GM12878 (cell line): ENCODE measurements around the gene GNAO1. TPM values are rescaled to one million over a fixed set of nuclear protein-coding genes. Genes with fewer than 3 reads are reported as not detected.

Experiments
- ATAC-seq: fragments of 200-7000 bp; cut with Tn5 transposase; 3 replicates; pipeline ENCODE4 v1.9.1; 2020; ENCODE audit warnings: mild to moderate bottlenecking, moderate library complexity
- BruUV-seq: library from RNA; stranded (reverse); fragments of 400-500 nt; replicated peaks from 2 replicates; lab custom pipeline; 2021; lab: Mats Ljungman, UMichigan
- CTCF ChIA-PET: fragments of 300-600 bp; sonication (Branson Sonifier 250); formaldehyde crosslinking; extraction: SDS; loops from one replicate; lab custom pipeline; 2021; ENCODE audit warnings: inconsistent platforms; lab: Yijun Ruan, JAX
- POLR2A ChIA-PET: fragments of 350-600 bp; formaldehyde crosslinking; extraction: SDS; loops from one replicate; lab custom pipeline; 2021; ENCODE audit warnings: inconsistent platforms; lab: Charles Lee
- RAD21 ChIA-PET: fragments of 300-600 bp; sonication (Branson Sonifier 250); formaldehyde crosslinking; loops from one replicate; lab custom pipeline; 2023; ENCODE audit warnings: antibody characterized with exemption; ENCODE audit not compliant: unreplicated experiment; lab: Charles Lee
- SMC1A ChIA-PET: fragments of 300-600 bp; sonication (Branson Sonifier 250); formaldehyde crosslinking; loops from one replicate; lab custom pipeline; 2023; ENCODE audit not compliant: unreplicated experiment, uncharacterized antibody; lab: Charles Lee
- DNase-seq: peaks from one replicate; pipeline ENCODE4 v3.0.0-alpha.2; 2011; ENCODE audit warnings: low read depth, low spot score
- FAIRE-seq: peaks from 3 replicates; lab custom pipeline; 2011; peaks lifted over from hg19 to GRCh38; lab: Jason Lieb, UNC
- H2AFZ ChIP-seq: 2 replicates; pipeline ENCODE4 v1.6.0; 2011; ENCODE audit warnings: low read depth, low read length, control low read depth; ENCODE audit not compliant: control insufficient read depth
- H3K27ac ChIP-seq: 2 replicates; pipeline ENCODE4 v1.5.1; 2011; ENCODE audit warnings: control low read depth; ENCODE audit not compliant: control insufficient read depth, insufficient read depth
- H3K27me3 ChIP-seq, 2 experiments: replicated peaks in 1 of 2; 2 replicates each; pipeline versions ENCODE4 v1.6.0 to v1.6.1; 2011; ENCODE audit warnings: low read length in 1 of 2; ENCODE audit not compliant: control insufficient read depth in 2 of 2, insufficient read depth in 2 of 2
- H3K36me3 ChIP-seq, 2 experiments: 2 replicates each; pipeline ENCODE4 v1.5.1; 2011; ENCODE audit warnings: low read length in 1 of 2; ENCODE audit not compliant: control insufficient read depth in 2 of 2, insufficient read depth in 2 of 2
- H3K4me1 ChIP-seq: 2 replicates; pipeline ENCODE4 v1.6.1; 2011; ENCODE audit warnings: mild to moderate bottlenecking, low read length, moderate library complexity, mixed read lengths; ENCODE audit not compliant: control insufficient read depth, insufficient read depth
- H3K4me2 ChIP-seq: 2 replicates; pipeline ENCODE4 v1.6.0; 2011; ENCODE audit warnings: control low read depth; ENCODE audit not compliant: control insufficient read depth, insufficient read depth
- H3K4me3 ChIP-seq: fragments of 200-600 bp; sonication (generic); 2 replicates; pipeline ENCODE4 v1.5.1; 2016
- H3K79me2 ChIP-seq: 2 replicates; pipeline ENCODE4 v1.6.0; 2011; ENCODE audit warnings: low read length; ENCODE audit not compliant: control insufficient read depth, insufficient read depth
- H3K9ac ChIP-seq: 2 replicates; pipeline ENCODE4 v1.8.0; 2011; ENCODE audit warnings: low read length, control low read depth, mixed read lengths; ENCODE audit not compliant: control insufficient read depth, insufficient read depth
- H3K9me3 ChIP-seq: replicated peaks from 3 replicates; pipeline ENCODE4 v1.5.1; 2011; ENCODE audit warnings: mild to moderate bottlenecking, low read length; ENCODE audit not compliant: control insufficient read depth, insufficient read depth
- H4K20me1 ChIP-seq: 2 replicates; pipeline ENCODE4 v1.6.0; 2011; ENCODE audit not compliant: control insufficient read depth, insufficient read depth
- ATF3 ChIP-seq: IDR thresholded peaks from 2 replicates; pipeline ENCODE4 v1.6.1; 2011; ENCODE audit warnings: low read depth, mild to moderate bottlenecking, low read length, moderate library complexity, borderline replicate concordance; ENCODE audit errors: extremely low read depth
- CHD4 ChIP-seq: fragments of 200-600 bp; sonication (generic); IDR thresholded peaks from 2 replicates; pipeline ENCODE4 v1.6.1; 2016; ENCODE audit warnings: mild to moderate bottlenecking
- HCFC1 ChIP-seq: fragments of 150-350 bp; IDR thresholded peaks from 2 replicates; pipeline ENCODE4 v1.6.1; 2014; ENCODE audit warnings: low read length
- KAT2A ChIP-seq: conservative IDR thresholded peaks from 2 replicates; pipeline ENCODE4 v1.6.1; 2011; ENCODE audit warnings: low read depth, low read length; ENCODE audit not compliant: control insufficient read depth
- MEF2B ChIP-seq: fragments of 450-650 bp; IDR thresholded peaks from 2 replicates; pipeline ENCODE4 v1.6.1; 2018; ENCODE audit warnings: mild to moderate bottlenecking, moderate library complexity; ENCODE audit not compliant: partially characterized antibody, poor library complexity, severe bottlenecking
- MXI1 ChIP-seq: fragments of 150-350 bp; IDR thresholded peaks from 2 replicates; pipeline ENCODE4 v1.6.1; 2011; ENCODE audit warnings: low read depth, mild to moderate bottlenecking, inconsistent platforms, low read length, improper control_type of control experiment
- NFXL1 ChIP-seq: fragments of 450-650 bp; IDR thresholded peaks from 2 replicates; pipeline ENCODE4 v1.6.1; 2017; ENCODE audit warnings: antibody characterized with exemption, mild to moderate bottlenecking, borderline replicate concordance
- PAX5 ChIP-seq: IDR thresholded peaks from 2 replicates; pipeline ENCODE4 v1.6.1; 2011; ENCODE audit warnings: low read depth, low read length, borderline replicate concordance
- PBX3 ChIP-seq: IDR thresholded peaks from 2 replicates; pipeline ENCODE4 v1.6.1; 2011; ENCODE audit warnings: mild to moderate bottlenecking, low read depth, low read length, moderate library complexity; ENCODE audit not compliant: insufficient replicate concordance
- POLR2AphosphoS2 ChIP-seq: IDR thresholded peaks from 2 replicates; pipeline ENCODE4 v1.6.1; 2011; ENCODE audit warnings: low read depth, mild to moderate bottlenecking, low read length, improper control_type of control experiment, moderate library complexity
- SKIL ChIP-seq: fragments of 450-650 bp; IDR thresholded peaks from 2 replicates; pipeline ENCODE4 v1.6.1; 2017; ENCODE audit warnings: mild to moderate bottlenecking, low read depth, inconsistent platforms; ENCODE audit not compliant: poor library complexity, severe bottlenecking
- SMAD5 ChIP-seq: IDR thresholded peaks from 2 replicates; pipeline ENCODE4 v1.6.1; 2016; ENCODE audit warnings: antibody characterized with exemption, low read depth
- ZNF384 ChIP-seq: IDR thresholded peaks from 2 replicates; pipeline ENCODE4 v1.6.1; 2012; ENCODE audit warnings: low read depth, mild to moderate bottlenecking, low read length, improper control_type of control experiment, borderline replicate concordance
- WGBS: methylation state at CpG from one replicate; pipeline ENCODE4 v1.1.6; 2016; ENCODE audit warnings: low lambda C conversion rate; ENCODE audit not compliant: insufficient replicate concordance, insufficient coverage; ENCODE audit errors: missing lambda C conversion rate; 5-methylcytosine and 5-hydroxymethylcytosine counted together
- in situ Hi-C: fragments of 300-500 bp; cut with MboI; formaldehyde crosslinking; loops from 9 replicates; pipeline ENCODE4 v1.14.3; 2018; ENCODE audit warnings: mixed read lengths
- intact Hi-C: fragments of 100-400 bp; cut with micrococcal nuclease; formaldehyde crosslinking; loops from one replicate; pipeline ENCODE4 v1.14.2; 2022; ENCODE audit not compliant: unreplicated experiment
- polyA plus RNA-seq, 11 experiments: library from polyadenylated mRNA; depleted of rRNA in 4 of 11; unstranded in 6 of 11; stranded (reverse) in 5 of 11; fragments of >200 nt; fragmentation: Nextera tagmentation in 4 of 11; fragmentation: Illumina TruSeq in 1 of 11; extraction: Ambion mirVana in 4 of 11; extraction: Trizol in 1 of 11; gene quantifications; 1 replicate in 1 of 11; 2 replicates in 10 of 11; pipeline versions ENCODE4 v1.2.1 to v1.2.3, GENCODE V29; 2011 to 2016; ENCODE audit warnings: inconsistent platforms in 2 of 11, missing spikeins in 2 of 11, low read depth in 1 of 11
- total RNA-seq, 4 experiments: library from RNA; depleted of rRNA in 3 of 4; stranded (reverse); fragments of >200 nt in 3 of 4; fragmentation: Illumina TruSeq in 1 of 4; extraction: Trizol in 1 of 4; gene quantifications; 2 replicates each; pipeline versions ENCODE4 v1.2.1 to v1.2.3, GENCODE V29; 2013 to 2021
- TF ChIP-seq, protein P1 (sequence below): fragments of 150-350 bp; IDR thresholded peaks from 2 replicates; pipeline ENCODE4 v1.6.1; 2014; ENCODE audit warnings: mild to moderate bottlenecking, low read depth, low read length
- TF ChIP-seq, protein P2 (sequence below): fragments of 450-650 bp; IDR thresholded peaks from 2 replicates; pipeline ENCODE4 v1.6.1; 2018; ENCODE audit warnings: borderline replicate concordance, mild to moderate bottlenecking; ENCODE audit not compliant: partially characterized antibody

GNAO1 gene
- total and polyA plus RNA-seq, 10 of the 15 experiments (the other 5 are each of a cell fraction or from before 2014, with no cell fraction given), result 0.05 to 0.28 (median 0.14) TPM; not detected in 6

DNA sequence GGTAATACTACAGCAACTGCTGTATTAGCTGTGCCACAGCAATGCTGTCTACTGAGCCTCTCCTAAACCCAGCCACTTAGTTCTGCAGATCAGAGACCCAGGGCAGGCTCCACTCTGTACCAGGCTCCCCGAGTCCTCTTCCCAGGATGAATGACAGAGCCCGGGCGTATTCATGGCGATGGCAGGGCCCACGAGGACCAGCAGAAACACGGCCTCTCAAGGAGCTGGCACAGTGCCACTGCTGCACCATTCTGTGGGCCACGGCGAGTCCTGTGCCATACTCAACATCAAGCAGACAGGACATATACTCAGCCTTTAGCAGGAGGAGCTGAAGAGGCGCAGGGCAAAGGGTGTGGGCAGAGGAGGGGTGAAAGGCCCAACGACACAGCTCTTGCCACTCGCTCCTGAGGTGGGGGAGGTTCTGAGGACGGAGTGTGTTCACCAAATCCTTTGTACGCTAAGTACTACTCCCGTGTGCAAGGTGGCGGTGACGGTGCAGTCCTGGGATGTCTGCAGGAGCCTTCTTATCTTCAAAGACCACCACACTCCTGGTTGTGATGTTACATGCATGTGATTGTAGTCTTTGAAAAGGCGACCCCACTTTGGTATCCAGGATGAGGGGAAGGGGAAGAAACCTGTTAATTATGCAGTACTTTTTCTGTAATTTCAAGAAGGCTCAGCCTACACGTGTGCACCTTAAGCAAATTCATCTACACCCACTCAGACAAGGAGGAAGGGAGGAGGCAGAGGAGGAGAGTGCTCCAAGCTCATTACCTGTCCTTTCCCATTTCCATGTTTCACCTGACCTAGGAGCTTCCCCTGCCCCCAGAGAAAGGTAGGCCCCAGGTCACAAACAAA lies 136.0 kb downstream of the GNAO1 start:
- intact Hi-C loops, result no loop called here
- no TSS peak for BruUV-seq
- RAD21 ChIA-PET, result no interaction called here
- FAIRE-seq (no peak), ATAC-seq (no peak), DNase-seq (no peak)
- Histone ChIP-seq H3K4me2 (no peak overlapping the region), H3K9me3 (no peaks in the 10 kb centered on the region), H3K27ac (no peak overlapping the region), H3K9ac (no peak overlapping the region), H3K4me3 (no peak overlapping the region), H3K27me3 (no peaks in the 10 kb centered on the region), H3K36me3 (no peaks in the 10 kb centered on the region), H3K4me1 (no peaks in the 10 kb centered on the region), H4K20me1 (no peaks in the 10 kb centered on the region), H2AFZ (no peak overlapping the region), H3K79me2 (no peaks in the 10 kb centered on the region)
- WGBS, result 31% methylated on average over 18 of the region's 18 CpGs
- in situ Hi-C loops, result no loop called here
- SMC1A ChIA-PET, result no interaction called here
- CTCF ChIA-PET, result no interaction called here
- POLR2A ChIA-PET, result no interaction called here
- TF ChIP-seq, protein P1, sequence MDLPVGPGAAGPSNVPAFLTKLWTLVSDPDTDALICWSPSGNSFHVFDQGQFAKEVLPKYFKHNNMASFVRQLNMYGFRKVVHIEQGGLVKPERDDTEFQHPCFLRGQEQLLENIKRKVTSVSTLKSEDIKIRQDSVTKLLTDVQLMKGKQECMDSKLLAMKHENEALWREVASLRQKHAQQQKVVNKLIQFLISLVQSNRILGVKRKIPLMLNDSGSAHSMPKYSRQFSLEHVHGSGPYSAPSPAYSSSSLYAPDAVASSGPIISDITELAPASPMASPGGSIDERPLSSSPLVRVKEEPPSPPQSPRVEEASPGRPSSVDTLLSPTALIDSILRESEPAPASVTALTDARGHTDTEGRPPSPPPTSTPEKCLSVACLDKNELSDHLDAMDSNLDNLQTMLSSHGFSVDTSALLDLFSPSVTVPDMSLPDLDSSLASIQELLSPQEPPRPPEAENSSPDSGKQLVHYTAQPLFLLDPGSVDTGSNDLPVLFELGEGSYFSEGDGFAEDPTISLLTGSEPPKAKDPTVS, result no peak
- TF ChIP-seq SKIL, result no peak
- TF ChIP-seq MXI1, result no peak
- no peak for TF ChIP-seq HCFC1
- no peak for TF ChIP-seq NFXL1
- TF ChIP-seq POLR2AphosphoS2, result no peak
- no peak for TF ChIP-seq MEF2B
- no peak for TF ChIP-seq PBX3
- no peak for TF ChIP-seq SMAD5
- TF ChIP-seq ZNF384, result no peak
- TF ChIP-seq CHD4, result no peak
- TF ChIP-seq, protein P2, sequence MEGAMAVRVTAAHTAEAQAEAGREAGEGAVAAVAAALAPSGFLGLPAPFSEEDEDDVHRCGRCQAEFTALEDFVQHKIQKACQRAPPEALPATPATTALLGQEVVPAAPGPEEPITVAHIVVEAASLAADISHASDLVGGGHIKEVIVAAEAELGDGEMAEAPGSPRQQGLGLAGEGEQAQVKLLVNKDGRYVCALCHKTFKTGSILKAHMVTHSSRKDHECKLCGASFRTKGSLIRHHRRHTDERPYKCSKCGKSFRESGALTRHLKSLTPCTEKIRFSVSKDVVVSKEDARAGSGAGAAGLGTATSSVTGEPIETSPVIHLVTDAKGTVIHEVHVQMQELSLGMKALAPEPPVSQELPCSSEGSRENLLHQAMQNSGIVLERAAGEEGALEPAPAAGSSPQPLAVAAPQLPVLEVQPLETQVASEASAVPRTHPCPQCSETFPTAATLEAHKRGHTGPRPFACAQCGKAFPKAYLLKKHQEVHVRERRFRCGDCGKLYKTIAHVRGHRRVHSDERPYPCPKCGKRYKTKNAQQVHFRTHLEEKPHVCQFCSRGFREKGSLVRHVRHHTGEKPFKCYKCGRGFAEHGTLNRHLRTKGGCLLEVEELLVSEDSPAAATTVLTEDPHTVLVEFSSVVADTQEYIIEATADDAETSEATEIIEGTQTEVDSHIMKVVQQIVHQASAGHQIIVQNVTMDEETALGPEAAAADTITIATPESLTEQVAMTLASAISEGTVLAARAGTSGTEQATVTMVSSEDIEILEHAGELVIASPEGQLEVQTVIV, result no peak
- TF ChIP-seq KAT2A, result no peak
- no peak for TF ChIP-seq PAX5
- no peak for TF ChIP-seq ATF3
